Thyroid gland (tissue), 4 donors: ENCODE measurements around the gene RIPOR2.

Experiments used
- CTCF ChIP-seq, 6 experiments: fragments of 200-600 bp in 3 of 6; fragments of 450-650 bp in 3 of 6; sonication (generic) in 3 of 6; IDR thresholded peaks; one replicate each; pipeline ENCODE4 v1.5.1; 2016 to 2019; ENCODE audit warnings: antibody characterized with exemption in 6 of 6, mild to moderate bottlenecking in 2 of 6, inconsistent platforms in 1 of 6, moderate library complexity in 1 of 6
- POLR2A ChIP-seq, 2 donors: fragments of 450-650 bp; IDR thresholded peaks; one replicate each; pipeline ENCODE4 v1.6.1; 2017; ENCODE audit warnings: antibody characterized with exemption in 2 of 2, mild to moderate bottlenecking in 2 of 2, moderate library complexity in 1 of 2

DNA sequence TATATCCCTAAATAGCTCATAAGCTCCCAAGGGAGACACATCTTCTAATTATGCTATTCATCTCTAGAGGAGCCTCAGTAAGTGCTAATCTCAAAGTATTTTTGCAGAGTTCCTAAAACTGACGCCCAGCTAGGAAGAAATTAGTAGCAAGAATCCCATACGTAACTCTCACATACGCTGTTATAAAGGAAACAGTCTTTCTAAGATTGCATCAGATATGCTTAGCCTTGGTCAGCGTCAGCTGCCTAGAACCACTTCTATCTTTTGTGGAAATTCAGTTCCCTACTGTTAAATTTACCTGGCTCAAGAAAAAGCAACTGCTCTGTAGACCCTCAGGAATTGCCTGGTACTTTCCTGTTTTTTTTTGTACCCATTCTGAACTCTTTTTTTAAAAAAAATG is 13.6 kb downstream of the RIPOR2 start:
- TF ChIP-seq CTCF (IDR thresholded peaks at IDR 0.05) (no peak), POLR2A (IDR thresholded peaks at IDR 0.05) (no peak)
